Kidney epithelial cell (primary cell): ENCODE results near the gene NOP14. TPM values are rescaled to one million over a fixed set of nuclear protein-coding genes. Genes with fewer than 3 reads are reported as not detected.

Experiments used
- DNase-seq: peaks from one replicate; pipeline ENCODE4 v3.0.0-alpha.2; 2010; ENCODE audit warnings: low read depth
- H3K27me3 ChIP-seq: 2 replicates; pipeline ENCODE4 v1.6.0; 2011; ENCODE audit warnings: low read length; ENCODE audit not compliant: control insufficient read depth, insufficient read depth
- H3K36me3 ChIP-seq: 2 replicates; pipeline ENCODE4 v1.5.1; 2011; ENCODE audit warnings: low read length; ENCODE audit not compliant: control insufficient read depth, insufficient read depth
- H3K4me3 ChIP-seq: 2 replicates; pipeline ENCODE4 v1.5.1; 2011; ENCODE audit warnings: low read depth, mild to moderate bottlenecking, control low read depth, low read length
- CTCF ChIP-seq: IDR thresholded peaks from 2 replicates; pipeline ENCODE4 v1.5.1; 2011; ENCODE audit warnings: mild to moderate bottlenecking, moderate library complexity, low read length, control low read depth, inconsistent platforms; ENCODE audit not compliant: insufficient read depth, poor library complexity, severe bottlenecking
- total RNA-seq: library from RNA; depleted of rRNA; stranded (reverse); fragments of >200 nt; gene quantifications from 2 replicates; pipeline ENCODE4 v1.2.3, GENCODE V29; 2015

NOP14 gene
- total RNA-seq, result 35.2 and 35.4 TPM in 2 replicates

DNA sequence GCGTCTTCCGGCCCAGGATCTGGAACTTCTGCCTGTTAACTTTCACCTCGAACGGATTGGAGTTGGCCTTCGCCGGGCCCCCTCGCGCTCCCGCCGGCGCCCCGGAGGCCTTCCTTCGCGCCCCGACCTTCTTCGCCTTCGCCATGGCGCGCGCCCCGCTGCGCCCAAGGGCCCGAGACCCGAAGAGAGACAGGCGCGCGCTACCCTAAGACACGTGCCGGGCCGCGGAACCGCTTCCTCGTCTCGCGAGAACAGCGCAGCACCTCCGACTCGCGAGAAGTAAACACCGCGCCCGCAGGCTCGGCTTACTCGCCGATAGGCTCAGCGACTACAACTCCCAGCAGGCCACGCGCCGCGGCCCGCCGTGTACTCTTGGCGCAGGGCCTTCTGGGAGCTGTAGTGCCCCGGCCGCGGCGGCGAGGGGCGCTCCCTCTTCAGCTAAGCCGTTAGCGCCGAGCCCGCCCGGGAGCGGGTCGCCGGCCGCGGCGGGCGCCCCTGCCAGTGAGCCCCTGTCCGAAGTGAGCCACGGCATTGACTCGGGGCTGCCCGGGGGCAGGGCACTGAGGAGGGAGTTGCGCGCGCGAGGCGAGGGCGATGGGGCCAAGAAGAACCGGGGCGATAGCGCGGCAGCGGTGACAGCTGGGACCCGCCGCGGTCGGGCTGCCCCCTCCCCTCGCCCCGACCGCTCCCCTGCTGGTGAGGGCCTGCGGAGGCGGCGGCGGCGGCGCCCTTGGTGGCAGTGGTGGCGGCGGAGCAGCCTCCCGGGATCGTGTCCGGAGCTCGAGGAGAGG, at the start of gene NOP14, which contains the start of gene GRK4:
Gene NOP14, minus strand, starts transcription at position 232 of the 791 bp plus-strand sequence. Its CDS starts 87 bp downstream, at position 145.
Gene GRK4, plus strand, starts transcription at position 397 of the 791 bp plus-strand sequence. CDS start 500 bp downstream, outside the sequence.
- peak within 1 kb of the TSS; percentile 58 for H3K4me3 ChIP-seq
- DNase-seq, result peak; percentile 92
- TF ChIP-seq CTCF, result peak; percentile 16
- no peaks in the 10 kb centered on the region for H3K36me3 ChIP-seq
- no peaks in the 10 kb centered on the region for H3K27me3 ChIP-seq

DNA sequence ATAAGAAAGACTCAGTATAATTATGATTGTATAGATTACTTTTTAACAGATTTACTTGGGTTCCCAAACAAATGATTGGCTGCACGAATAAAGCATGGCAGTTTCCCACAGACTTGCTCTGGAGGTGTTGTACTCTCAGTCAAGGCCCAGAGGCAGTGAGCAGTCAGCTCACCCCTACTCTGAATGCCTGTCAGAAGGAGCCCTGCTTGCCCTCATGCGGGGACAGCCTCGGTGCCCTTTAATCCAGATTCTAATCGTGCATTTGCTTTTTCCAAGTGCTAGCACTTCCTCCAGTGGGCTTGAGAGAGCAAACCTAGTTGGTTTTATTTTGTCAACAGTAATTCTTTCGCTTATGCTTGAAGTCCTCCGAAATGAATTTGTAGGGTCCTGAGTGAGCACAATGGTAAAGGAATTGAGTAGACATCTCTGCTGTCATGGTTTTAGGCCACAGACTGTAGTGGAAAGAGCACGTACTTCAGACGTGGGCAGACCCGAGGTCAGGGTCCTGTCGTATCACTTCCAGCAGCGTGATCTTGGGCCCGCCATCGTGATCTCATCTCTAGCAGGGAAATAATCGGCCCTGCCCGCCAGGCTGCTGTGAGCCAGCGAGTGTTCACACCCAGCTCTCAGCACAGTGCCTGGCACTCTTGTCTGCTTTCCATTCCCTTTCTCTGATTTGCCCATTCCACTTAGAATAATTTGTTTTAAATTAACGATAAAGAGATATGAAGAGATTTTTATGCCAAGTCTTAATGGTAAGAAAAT, 48.4 kb upstream of the NOP14 start:
- Histone ChIP-seq H3K4me3 (no peak overlapping the region), H3K27me3 (no peaks in the 10 kb centered on the region), H3K36me3 (no peaks in the 10 kb centered on the region)
- DNase-seq, result no peak
- no peak for TF ChIP-seq CTCF

GRCh38 chr4:3010998-3011397, 47.8 kb upstream of the NOP14 start:
- no peaks in the 10 kb centered on the region for H3K36me3 ChIP-seq
- no peaks in the 10 kb centered on the region for H3K27me3 ChIP-seq
- DNase-seq, result peak; percentile 2
- no peak for TF ChIP-seq CTCF
- no peak overlapping the region for H3K4me3 ChIP-seq

GRCh38 chr4:3010577-3010976, 47.4 kb upstream of the NOP14 start:
- TF ChIP-seq CTCF, result no peak
- H3K4me3 ChIP-seq, result no peak overlapping the region
- no peaks in the 10 kb centered on the region for H3K27me3 ChIP-seq
- no peak for DNase-seq
- H3K36me3 ChIP-seq, result no peaks in the 10 kb centered on the region

GRCh38 chr4:3009422-3009821, 46.2 kb upstream of the NOP14 start:
- TF ChIP-seq CTCF, result peak; percentile 18

More at GRCh38 chr4:3009422-3009821, 46.2 kb upstream of the NOP14 start:
- H3K4me3 ChIP-seq, result no peak overlapping the region
- no peak for DNase-seq
- no peaks in the 10 kb centered on the region for H3K36me3 ChIP-seq
- H3K27me3 ChIP-seq, result no peaks in the 10 kb centered on the region
